Aorta (tissue), 5 donors: Measurements from ENCODE around the gene CACNB1. TPM values are rescaled to one million over a fixed set of nuclear protein-coding genes. Genes with fewer than 3 reads are reported as not detected.

Experiments used
- ATAC-seq: fragments of 200-7000 bp; cut with Tn5 transposase; one replicate; pipeline ENCODE4 v1.9.1; 2022; ENCODE audit warnings: moderate library complexity; ENCODE audit not compliant: low FRiP score
- DNase-seq, 2 donors: peaks; one replicate each; pipeline ENCODE4 v3.0.0-alpha.2; 2020
- H3K27ac ChIP-seq, 2 donors: one replicate each; pipeline ENCODE4 v1.5.1; 2013; ENCODE audit warnings: low read length in 2 of 2, mild to moderate bottlenecking in 2 of 2, moderate library complexity in 2 of 2, control low read depth in 1 of 2, inconsistent platforms in 1 of 2, low read depth in 1 of 2
- H3K27me3 ChIP-seq, 2 donors: one replicate each; pipeline ENCODE4 v1.6.1; 2013; ENCODE audit warnings: control low read depth in 1 of 2, low read length in 1 of 2, mild to moderate bottlenecking in 1 of 2, moderate library complexity in 1 of 2; ENCODE audit not compliant: insufficient read depth in 2 of 2, control insufficient read depth in 1 of 2
- H3K36me3 ChIP-seq, 2 donors: one replicate each; pipeline ENCODE4 v1.6.1; 2013; ENCODE audit warnings: control low read depth in 1 of 2, low read length in 1 of 2, mild to moderate bottlenecking in 1 of 2; ENCODE audit not compliant: insufficient read depth in 2 of 2, control insufficient read depth in 1 of 2
- H3K4me1 ChIP-seq, 2 donors: one replicate each; pipeline ENCODE4 v1.6.1; 2013; ENCODE audit warnings: low read length in 2 of 2, control low read depth in 1 of 2, mild to moderate bottlenecking in 1 of 2, moderate library complexity in 1 of 2; ENCODE audit not compliant: insufficient read depth in 2 of 2, control insufficient read depth in 1 of 2
- H3K4me3 ChIP-seq, 2 donors: one replicate each; pipeline ENCODE4 v1.5.1; 2013; ENCODE audit warnings: low read length in 2 of 2, control low read depth in 1 of 2, mild to moderate bottlenecking in 1 of 2
- H3K9me3 ChIP-seq: one replicate; pipeline ENCODE4 v1.6.1; 2013; ENCODE audit warnings: mild to moderate bottlenecking, low read length; ENCODE audit not compliant: control insufficient read depth
- WGBS, 2 donors: extraction: QIAGEN DNeasy Blood & Tissue Kit; methylation state at CpG; one replicate each; pipeline ENCODE4 v1.1.7; 2013; 5-methylcytosine and 5-hydroxymethylcytosine counted together
- intact Hi-C, 2 donors: fragments of 100-400 bp; cut with DNase I; formaldehyde crosslinking; loops; one replicate each; pipeline versions ENCODE4 v1.14.2 to v1.15.0; 2022
- polyA plus RNA-seq, 2 donors: library from polyadenylated mRNA; stranded (reverse); fragments of 200-250 nt; gene quantifications; one replicate each; pipeline ENCODE4 v1.2.3, GENCODE V29; 2013
- total RNA-seq, 2 donors: library from RNA; stranded (reverse); fragmentation: NEBNext Ultra II Directional; extraction: Animal tissue kit (Norgen Biotek cat#: 25700); gene quantifications; one replicate each; pipeline ENCODE4 v1.2.1, GENCODE V29; 2021
- donor health status: healthy with polysubstance abuse.
- donor health status: Bipolar disorder and iron deficiency.
- donor health status: DM: no; HTN: no; CAD: no.
- donor health status: DM: no; HTN: no; CAD: no.
- donor health status: DM: yes; HTN: yes; CAD: no.

CACNB1 gene
- total and polyA plus RNA-seq, 4 donors: 1.9 to 50.6 (median 30.6) TPM

DNA sequence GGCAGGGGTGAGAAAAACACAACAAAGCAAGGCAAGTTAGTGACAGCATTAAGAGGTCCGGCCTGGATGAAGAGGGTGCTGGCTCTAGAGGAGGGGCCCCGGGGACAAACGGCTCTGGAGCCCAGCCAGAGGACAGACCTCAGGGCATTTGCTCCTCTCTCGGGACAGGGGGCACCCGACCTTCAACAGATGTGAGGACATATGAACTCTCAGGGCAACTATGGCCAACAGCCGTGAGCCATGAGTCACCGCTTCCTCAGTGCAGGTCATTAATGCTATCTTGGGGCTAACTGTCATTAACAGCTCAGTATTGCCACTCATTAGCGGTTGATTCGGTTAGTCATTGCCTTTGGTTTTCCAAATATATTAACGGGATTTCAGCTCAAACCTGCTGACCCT, 21.8 kb downstream of the CACNB1 start:
- H3K4me3 ChIP-seq: no peak overlapping the region
- no peak for DNase-seq
- H3K27ac ChIP-seq: no peak overlapping the region
- 67 to 69% methylated on average over 10 of the region's 10 CpGs for WGBS, 2 donors
- intact Hi-C loops: no loop called here
- H3K9me3 ChIP-seq: no peaks in the 10 kb centered on the region
- H3K27me3 ChIP-seq: no peaks in the 10 kb centered on the region
- no peaks in the 10 kb centered on the region for H3K36me3 ChIP-seq
- ATAC-seq: no peak
- H3K4me1 ChIP-seq: no peaks in the 10 kb centered on the region

- DNase-seq (peak; percentile 86 to 94), ATAC-seq (peak; percentile 82)
- intact Hi-C loops: no loop called here
- no peaks in the 10 kb centered on the region for H3K27me3 ChIP-seq
- H3K36me3 ChIP-seq: no peaks in the 10 kb centered on the region
- H3K4me1 ChIP-seq: no peaks in the 10 kb centered on the region
- no peak overlapping the region for H3K27ac ChIP-seq
- H3K9me3 ChIP-seq: no peaks in the 10 kb centered on the region
- no peak overlapping the region for H3K4me3 ChIP-seq
- 59 to 60% methylated on average over 34 to 35 of the region's 35 CpGs for WGBS, 2 donors
Observed at GRCh38 chr17:39174920-39175694, 22.4 kb downstream of the CACNB1 start.

GRCh38 chr17:39173526-39174274, 23.8 kb downstream of the CACNB1 start:
- Histone ChIP-seq H3K4me3 (no peak overlapping the region), H3K9me3 (no peaks in the 10 kb centered on the region), H3K27me3 (no peaks in the 10 kb centered on the region), H3K27ac (no peak overlapping the region), H3K36me3 (no peaks in the 10 kb centered on the region), H3K4me1 (no peaks in the 10 kb centered on the region)
- intact Hi-C loops: no loop called here
- 22 to 33% methylated on average over 9 to 10 of the region's 10 CpGs for WGBS, 2 donors
- ATAC-seq (no peak), DNase-seq (no peak)

GRCh38 chr17:39173080-39173479, 24.4 kb downstream of the CACNB1 start:
- Histone ChIP-seq H3K27ac (no peak overlapping the region), H3K9me3 (no peaks in the 10 kb centered on the region), H3K27me3 (no peaks in the 10 kb centered on the region), H3K4me3 (no peak overlapping the region), H3K36me3 (no peaks in the 10 kb centered on the region), H3K4me1 (no peaks in the 10 kb centered on the region)
- WGBS, 2 donors: 72 to 74% methylated on average over 5 of the region's 5 CpGs
- no peak for ATAC-seq
- DNase-seq: no peak
- intact Hi-C loops: no loop called here

DNA sequence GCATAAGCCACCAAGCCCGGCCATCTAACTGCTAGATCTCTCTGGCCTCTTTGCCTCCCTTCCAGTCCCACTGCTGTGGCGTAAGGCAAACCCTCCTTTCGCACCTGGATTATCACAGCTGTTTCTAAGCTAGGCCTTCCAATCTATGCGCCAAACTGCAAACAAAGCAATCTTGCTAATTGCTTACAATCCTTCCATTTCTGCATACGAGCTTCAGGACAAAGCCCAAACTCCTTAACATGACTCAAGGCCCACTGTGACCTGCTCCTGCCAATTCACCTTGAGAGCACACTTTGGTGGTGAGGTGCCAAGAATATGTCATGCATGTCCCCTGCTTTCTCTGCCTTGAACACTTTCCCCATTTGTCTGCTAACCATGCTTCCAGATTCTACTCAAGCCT, 25.5 kb downstream of the CACNB1 start:
- intact Hi-C loops: no loop called here
- H3K36me3 ChIP-seq: no peaks in the 10 kb centered on the region
- no peak for ATAC-seq
- 76 to 82% methylated on average over 5 of the region's 5 CpGs for WGBS, 2 donors
- H3K9me3 ChIP-seq: no peaks in the 10 kb centered on the region
- H3K4me1 ChIP-seq: no peaks in the 10 kb centered on the region
- no peaks in the 10 kb centered on the region for H3K27me3 ChIP-seq
- no peak for DNase-seq
- H3K4me3 ChIP-seq: no peak overlapping the region
- no peak overlapping the region for H3K27ac ChIP-seq

GRCh38 chr17:39170558-39170957, 26.9 kb downstream of the CACNB1 start:
- intact Hi-C loops: no loop called here
- no peaks in the 10 kb centered on the region for H3K27me3 ChIP-seq
- DNase-seq (no peak), ATAC-seq (no peak)
- WGBS, 2 donors: 76 to 79% methylated on average over 6 of the region's 6 CpGs
- H3K4me3 ChIP-seq: no peak overlapping the region
- H3K27ac ChIP-seq: no peak overlapping the region
- H3K36me3 ChIP-seq: no peaks in the 10 kb centered on the region
- no peaks in the 10 kb centered on the region for H3K4me1 ChIP-seq
- H3K9me3 ChIP-seq: no peaks in the 10 kb centered on the region

DNA sequence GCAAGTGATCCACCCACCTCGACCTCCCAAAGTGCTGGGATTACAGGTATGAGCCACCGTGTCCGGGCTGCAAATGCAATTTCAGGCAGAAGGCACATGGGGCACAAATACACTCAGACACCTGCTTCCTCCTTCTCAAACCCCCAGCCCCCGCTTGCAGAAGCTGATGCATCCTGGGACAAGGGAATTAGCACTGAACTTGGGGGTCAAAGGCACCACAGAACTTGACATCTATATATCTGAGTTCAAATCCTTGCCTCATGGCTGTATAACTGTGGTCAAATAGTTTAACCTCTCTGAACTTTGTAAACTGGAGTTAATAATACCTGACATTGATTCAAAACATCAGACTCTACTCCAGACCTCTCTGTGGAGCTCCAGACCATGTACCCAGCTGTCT, 27.4 kb downstream of the CACNB1 start:
- ATAC-seq (no peak), DNase-seq (no peak)
- Histone ChIP-seq H3K4me3 (no peak overlapping the region), H3K4me1 (no peaks in the 10 kb centered on the region), H3K36me3 (no peaks in the 10 kb centered on the region), H3K9me3 (no peaks in the 10 kb centered on the region), H3K27ac (no peak overlapping the region), H3K27me3 (no peaks in the 10 kb centered on the region)
- intact Hi-C loops: no loop called here
- WGBS, 2 donors: 82 to 83% methylated on average over 4 of the region's 4 CpGs

- no peaks in the 10 kb centered on the region for H3K36me3 ChIP-seq
- ATAC-seq (no peak), DNase-seq (no peak)
- H3K9me3 ChIP-seq: no peaks in the 10 kb centered on the region
- H3K27ac ChIP-seq: no peak overlapping the region
- H3K4me1 ChIP-seq: no peaks in the 10 kb centered on the region
- H3K4me3 ChIP-seq: no peak overlapping the region
- H3K27me3 ChIP-seq: no peaks in the 10 kb centered on the region
- 76 to 80% methylated on average over 3 of the region's 3 CpGs for WGBS, 2 donors
- intact Hi-C loops: no loop called here
Observed at GRCh38 chr17:39169518-39169917, 28.0 kb downstream of the CACNB1 start.

GRCh38 chr17:39169101-39169500, 28.4 kb downstream of the CACNB1 start:
- Histone ChIP-seq H3K4me1 (no peaks in the 10 kb centered on the region), H3K27me3 (no peaks in the 10 kb centered on the region), H3K27ac (no peak overlapping the region), H3K36me3 (no peaks in the 10 kb centered on the region), H3K9me3 (no peaks in the 10 kb centered on the region), H3K4me3 (no peak overlapping the region)
- no peak for ATAC-seq
- 86 to 89% methylated on average over 14 of the region's 14 CpGs for WGBS, 2 donors
- DNase-seq: no peak
- intact Hi-C loops: no loop called here
